SK-N-SH treated with all-trans-retinoic acid at 6 μM for 48 hours (cell line): ENCODE measurements around the gene FGF11.

Source experiments
- ATAC-seq: fragments of 200-7000 bp; cut with Tn5 transposase; 3 replicates; pipeline ENCODE4 v1.9.1; 2020; ENCODE audit warnings: mild to moderate bottlenecking, moderate library complexity
- ARNTL ChIP-seq: fragments of 450-650 bp; formaldehyde crosslinking; IDR thresholded peaks from 2 replicates; pipeline ENCODE4 v1.5.0; 2020; ENCODE audit warnings: low read depth, mild to moderate bottlenecking, moderate library complexity, borderline replicate concordance
- BACH2 ChIP-seq: fragments of 250-450 bp; sonication (Bioruptor Pico); IDR thresholded peaks from 2 replicates; pipeline ENCODE4 v1.9.0; 2021; ENCODE audit warnings: mild to moderate bottlenecking, borderline replicate concordance
- CSDC2 ChIP-seq: fragments of 250-450 bp; sonication (Bioruptor Pico); IDR thresholded peaks from 2 replicates; pipeline ENCODE4 v1.5.0; 2020; ENCODE audit warnings: mild to moderate bottlenecking, moderate library complexity
- ESRRG ChIP-seq: fragments of 250-450 bp; sonication (Bioruptor Pico); IDR thresholded peaks from 2 replicates; pipeline ENCODE4 v1.6.1; 2021; ENCODE audit warnings: mild to moderate bottlenecking
- GLIS3 ChIP-seq: fragments of 250-450 bp; sonication (Bioruptor Pico); IDR thresholded peaks from 2 replicates; pipeline ENCODE4 v1.5.0; 2020; ENCODE audit warnings: mild to moderate bottlenecking, moderate library complexity
- OSR1 ChIP-seq: fragments of 250-450 bp; sonication (Bioruptor Pico); IDR thresholded peaks from 2 replicates; pipeline ENCODE4 v1.8.0; 2022; ENCODE audit warnings: moderate library complexity, mild to moderate bottlenecking, inconsistent platforms
- PPARA ChIP-seq: fragments of 250-450 bp; sonication (Bioruptor Pico); IDR thresholded peaks from 2 replicates; pipeline ENCODE4 v1.5.0; 2020; ENCODE audit warnings: mild to moderate bottlenecking, borderline replicate concordance
- RARB ChIP-seq: fragments of 250-450 bp; sonication (Bioruptor Pico); IDR thresholded peaks from 2 replicates; pipeline ENCODE4 v1.8.0; 2021; ENCODE audit warnings: mild to moderate bottlenecking, moderate library complexity
- SNAI2 ChIP-seq: fragments of 250-450 bp; sonication (Bioruptor Pico); IDR thresholded peaks from 2 replicates; pipeline ENCODE4 v1.5.0; 2020; ENCODE audit warnings: mild to moderate bottlenecking, moderate library complexity
- TOX ChIP-seq: fragments of 250-450 bp; sonication (Bioruptor Pico); IDR thresholded peaks from 2 replicates; pipeline ENCODE4 v1.8.0; 2021; ENCODE audit warnings: mild to moderate bottlenecking, moderate library complexity, borderline replicate concordance
- ZFP3 ChIP-seq: fragments of 250-450 bp; sonication (Bioruptor Pico); IDR thresholded peaks from 2 replicates; pipeline ENCODE4 v1.5.0; 2020; ENCODE audit warnings: mild to moderate bottlenecking, moderate library complexity
- ZFP30 ChIP-seq: fragments of 450-650 bp; formaldehyde crosslinking; IDR thresholded peaks from 2 replicates; pipeline ENCODE4 v1.5.0; 2022; ENCODE audit warnings: mild to moderate bottlenecking, moderate library complexity
- ZNF565 ChIP-seq: fragments of 450-650 bp; formaldehyde crosslinking; conservative IDR thresholded peaks from 2 replicates; pipeline ENCODE4 v1.5.0; 2020; ENCODE audit warnings: low read depth, mild to moderate bottlenecking, moderate library complexity
- ZNF8 ChIP-seq: fragments of 450-650 bp; formaldehyde crosslinking; IDR thresholded peaks from 2 replicates; pipeline ENCODE4 v1.5.0; 2020; ENCODE audit warnings: mild to moderate bottlenecking, moderate library complexity
- TF ChIP-seq, protein P1 (sequence below): fragments of 250-450 bp; sonication (Bioruptor Pico); IDR thresholded peaks from 2 replicates; pipeline ENCODE4 v1.5.0; 2020; ENCODE audit warnings: mild to moderate bottlenecking, moderate library complexity
- TF ChIP-seq, protein P2 (sequence below): fragments of 250-450 bp; sonication (Bioruptor Pico); IDR thresholded peaks from 2 replicates; pipeline ENCODE4 v1.5.1; 2021; ENCODE audit warnings: mild to moderate bottlenecking, moderate library complexity
- TF ChIP-seq, protein P3 (sequence below): fragments of 250-450 bp; sonication (Bioruptor Pico); IDR thresholded peaks from 2 replicates; pipeline ENCODE4 v1.8.0; 2020; ENCODE audit warnings: mild to moderate bottlenecking, moderate library complexity, borderline replicate concordance
- TF ChIP-seq, protein P4 (sequence below): fragments of 250-450 bp; sonication (Bioruptor Pico); IDR thresholded peaks from 2 replicates; pipeline ENCODE4 v1.5.1; 2020; ENCODE audit warnings: low read depth, mild to moderate bottlenecking, moderate library complexity
- TF ChIP-seq, protein P5 (sequence below): fragments of 250-450 bp; sonication (Bioruptor Pico); IDR thresholded peaks from 2 replicates; pipeline ENCODE4 v1.8.0; 2021; ENCODE audit warnings: low read depth, mild to moderate bottlenecking, moderate library complexity, borderline replicate concordance

Gene FGF11

DNA sequence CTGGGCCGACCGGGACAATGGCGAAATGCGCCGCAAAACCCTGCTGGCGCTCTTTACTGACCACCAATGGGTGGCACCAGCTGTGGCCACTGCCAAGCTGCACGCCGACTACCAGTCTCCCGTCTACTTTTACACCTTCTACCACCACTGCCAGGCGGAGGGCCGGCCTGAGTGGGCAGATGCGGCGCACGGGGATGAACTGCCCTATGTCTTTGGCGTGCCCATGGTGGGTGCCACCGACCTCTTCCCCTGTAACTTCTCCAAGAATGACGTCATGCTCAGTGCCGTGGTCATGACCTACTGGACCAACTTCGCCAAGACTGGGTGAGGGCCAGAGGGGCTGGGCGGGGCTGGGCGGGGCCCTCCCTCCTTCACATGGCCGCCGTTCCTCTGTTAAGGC is 23.5 kb upstream of the FGF11 start:
- ATAC-seq: no peak
- TF ChIP-seq, protein P1, sequence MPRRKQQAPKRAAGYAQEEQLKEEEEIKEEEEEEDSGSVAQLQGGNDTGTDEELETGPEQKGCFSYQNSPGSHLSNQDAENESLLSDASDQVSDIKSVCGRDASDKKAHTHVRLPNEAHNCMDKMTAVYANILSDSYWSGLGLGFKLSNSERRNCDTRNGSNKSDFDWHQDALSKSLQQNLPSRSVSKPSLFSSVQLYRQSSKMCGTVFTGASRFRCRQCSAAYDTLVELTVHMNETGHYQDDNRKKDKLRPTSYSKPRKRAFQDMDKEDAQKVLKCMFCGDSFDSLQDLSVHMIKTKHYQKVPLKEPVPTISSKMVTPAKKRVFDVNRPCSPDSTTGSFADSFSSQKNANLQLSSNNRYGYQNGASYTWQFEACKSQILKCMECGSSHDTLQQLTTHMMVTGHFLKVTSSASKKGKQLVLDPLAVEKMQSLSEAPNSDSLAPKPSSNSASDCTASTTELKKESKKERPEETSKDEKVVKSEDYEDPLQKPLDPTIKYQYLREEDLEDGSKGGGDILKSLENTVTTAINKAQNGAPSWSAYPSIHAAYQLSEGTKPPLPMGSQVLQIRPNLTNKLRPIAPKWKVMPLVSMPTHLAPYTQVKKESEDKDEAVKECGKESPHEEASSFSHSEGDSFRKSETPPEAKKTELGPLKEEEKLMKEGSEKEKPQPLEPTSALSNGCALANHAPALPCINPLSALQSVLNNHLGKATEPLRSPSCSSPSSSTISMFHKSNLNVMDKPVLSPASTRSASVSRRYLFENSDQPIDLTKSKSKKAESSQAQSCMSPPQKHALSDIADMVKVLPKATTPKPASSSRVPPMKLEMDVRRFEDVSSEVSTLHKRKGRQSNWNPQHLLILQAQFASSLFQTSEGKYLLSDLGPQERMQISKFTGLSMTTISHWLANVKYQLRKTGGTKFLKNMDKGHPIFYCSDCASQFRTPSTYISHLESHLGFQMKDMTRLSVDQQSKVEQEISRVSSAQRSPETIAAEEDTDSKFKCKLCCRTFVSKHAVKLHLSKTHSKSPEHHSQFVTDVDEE (CRISPR knock-in tag): no peak
- TF ChIP-seq BACH2 (CRISPR knock-in tag) (no peak), RARB (CRISPR knock-in tag) (no peak), ZNF8 (CRISPR knock-in tag) (no peak), CSDC2 (CRISPR knock-in tag) (no peak), ZNF565 (CRISPR knock-in tag) (no peak), OSR1 (CRISPR knock-in tag) (no peak), ARNTL (CRISPR knock-in tag) (no peak), ESRRG (CRISPR knock-in tag) (no peak), GLIS3 (CRISPR knock-in tag) (no peak), TOX (CRISPR knock-in tag) (no peak), PPARA (CRISPR knock-in tag) (no peak), ZFP30 (CRISPR knock-in tag) (no peak), SNAI2 (no peak)
- TF ChIP-seq, protein P2, sequence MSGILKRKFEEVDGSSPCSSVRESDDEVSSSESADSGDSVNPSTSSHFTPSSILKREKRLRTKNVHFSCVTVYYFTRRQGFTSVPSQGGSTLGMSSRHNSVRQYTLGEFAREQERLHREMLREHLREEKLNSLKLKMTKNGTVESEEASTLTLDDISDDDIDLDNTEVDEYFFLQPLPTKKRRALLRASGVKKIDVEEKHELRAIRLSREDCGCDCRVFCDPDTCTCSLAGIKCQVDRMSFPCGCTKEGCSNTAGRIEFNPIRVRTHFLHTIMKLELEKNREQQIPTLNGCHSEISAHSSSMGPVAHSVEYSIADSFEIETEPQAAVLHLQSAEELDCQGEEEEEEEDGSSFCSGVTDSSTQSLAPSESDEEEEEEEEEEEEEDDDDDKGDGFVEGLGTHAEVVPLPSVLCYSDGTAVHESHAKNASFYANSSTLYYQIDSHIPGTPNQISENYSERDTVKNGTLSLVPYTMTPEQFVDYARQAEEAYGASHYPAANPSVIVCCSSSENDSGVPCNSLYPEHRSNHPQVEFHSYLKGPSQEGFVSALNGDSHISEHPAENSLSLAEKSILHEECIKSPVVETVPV (CRISPR knock-in tag): no peak
- TF ChIP-seq, protein P3, sequence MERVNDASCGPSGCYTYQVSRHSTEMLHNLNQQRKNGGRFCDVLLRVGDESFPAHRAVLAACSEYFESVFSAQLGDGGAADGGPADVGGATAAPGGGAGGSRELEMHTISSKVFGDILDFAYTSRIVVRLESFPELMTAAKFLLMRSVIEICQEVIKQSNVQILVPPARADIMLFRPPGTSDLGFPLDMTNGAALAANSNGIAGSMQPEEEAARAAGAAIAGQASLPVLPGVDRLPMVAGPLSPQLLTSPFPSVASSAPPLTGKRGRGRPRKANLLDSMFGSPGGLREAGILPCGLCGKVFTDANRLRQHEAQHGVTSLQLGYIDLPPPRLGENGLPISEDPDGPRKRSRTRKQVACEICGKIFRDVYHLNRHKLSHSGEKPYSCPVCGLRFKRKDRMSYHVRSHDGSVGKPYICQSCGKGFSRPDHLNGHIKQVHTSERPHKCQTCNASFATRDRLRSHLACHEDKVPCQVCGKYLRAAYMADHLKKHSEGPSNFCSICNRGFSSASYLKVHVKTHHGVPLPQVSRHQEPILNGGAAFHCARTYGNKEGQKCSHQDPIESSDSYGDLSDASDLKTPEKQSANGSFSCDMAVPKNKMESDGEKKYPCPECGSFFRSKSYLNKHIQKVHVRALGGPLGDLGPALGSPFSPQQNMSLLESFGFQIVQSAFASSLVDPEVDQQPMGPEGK: no peak
- TF ChIP-seq, protein P4, sequence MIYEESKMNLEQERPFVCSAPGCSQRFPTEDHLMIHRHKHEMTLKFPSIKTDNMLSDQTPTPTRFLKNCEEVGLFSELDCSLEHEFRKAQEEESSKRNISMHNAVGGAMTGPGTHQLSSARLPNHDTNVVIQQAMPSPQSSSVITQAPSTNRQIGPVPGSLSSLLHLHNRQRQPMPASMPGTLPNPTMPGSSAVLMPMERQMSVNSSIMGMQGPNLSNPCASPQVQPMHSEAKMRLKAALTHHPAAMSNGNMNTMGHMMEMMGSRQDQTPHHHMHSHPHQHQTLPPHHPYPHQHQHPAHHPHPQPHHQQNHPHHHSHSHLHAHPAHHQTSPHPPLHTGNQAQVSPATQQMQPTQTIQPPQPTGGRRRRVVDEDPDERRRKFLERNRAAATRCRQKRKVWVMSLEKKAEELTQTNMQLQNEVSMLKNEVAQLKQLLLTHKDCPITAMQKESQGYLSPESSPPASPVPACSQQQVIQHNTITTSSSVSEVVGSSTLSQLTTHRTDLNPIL (CRISPR knock-in tag): no peak

DNA sequence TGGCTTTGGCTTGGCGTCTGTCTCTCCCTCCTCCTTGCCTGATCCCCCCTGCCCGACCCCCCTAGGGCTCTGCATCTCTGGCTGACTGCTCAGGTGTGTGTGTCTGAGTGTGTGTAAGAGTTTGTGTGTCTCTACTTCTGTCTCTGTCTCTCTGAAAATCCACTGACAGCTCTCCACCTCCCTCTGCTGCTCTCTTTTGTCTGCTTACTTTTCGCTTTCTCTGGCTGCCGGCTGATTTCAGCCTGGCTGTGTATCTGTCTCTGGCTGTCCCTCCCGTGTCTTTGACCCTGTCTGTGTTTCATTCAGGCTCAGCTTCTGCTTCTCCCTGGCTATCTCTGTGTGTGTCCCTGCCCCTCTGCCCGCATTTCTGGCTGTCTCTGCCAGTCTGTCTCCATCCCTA is 23.0 kb upstream of the FGF11 start:
- no peak for TF ChIP-seq ZFP3 (CRISPR knock-in tag)
- TF ChIP-seq, protein P4 (CRISPR knock-in tag): no peak
- no peak for TF ChIP-seq ESRRG (CRISPR knock-in tag)
- TF ChIP-seq ZFP30 (CRISPR knock-in tag): no peak
- TF ChIP-seq, protein P3: no peak
- no peak for TF ChIP-seq BACH2 (CRISPR knock-in tag)
- no peak for TF ChIP-seq SNAI2
- no peak for TF ChIP-seq ZNF8 (CRISPR knock-in tag)
- TF ChIP-seq, protein P5, sequence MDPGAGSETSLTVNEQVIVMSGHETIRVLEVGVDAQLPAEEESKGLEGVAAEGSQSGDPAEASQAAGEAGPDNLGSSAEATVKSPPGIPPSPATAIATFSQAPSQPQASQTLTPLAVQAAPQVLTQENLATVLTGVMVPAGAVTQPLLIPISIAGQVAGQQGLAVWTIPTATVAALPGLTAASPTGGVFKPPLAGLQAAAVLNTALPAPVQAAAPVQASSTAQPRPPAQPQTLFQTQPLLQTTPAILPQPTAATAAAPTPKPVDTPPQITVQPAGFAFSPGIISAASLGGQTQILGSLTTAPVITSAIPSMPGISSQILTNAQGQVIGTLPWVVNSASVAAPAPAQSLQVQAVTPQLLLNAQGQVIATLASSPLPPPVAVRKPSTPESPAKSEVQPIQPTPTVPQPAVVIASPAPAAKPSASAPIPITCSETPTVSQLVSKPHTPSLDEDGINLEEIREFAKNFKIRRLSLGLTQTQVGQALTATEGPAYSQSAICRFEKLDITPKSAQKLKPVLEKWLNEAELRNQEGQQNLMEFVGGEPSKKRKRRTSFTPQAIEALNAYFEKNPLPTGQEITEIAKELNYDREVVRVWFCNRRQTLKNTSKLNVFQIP (CRISPR knock-in tag): no peak
- no peak for TF ChIP-seq ARNTL (CRISPR knock-in tag)
- no peak for TF ChIP-seq OSR1 (CRISPR knock-in tag)
- no peak for TF ChIP-seq RARB (CRISPR knock-in tag)
- TF ChIP-seq TOX (CRISPR knock-in tag): no peak
- no peak for ATAC-seq
